SK-N-SH treated with all-trans-retinoic acid at 6 μM for 48 hours (cell line): ENCODE measurements around the gene LRRC74B.

ENCODE experiments used
- ATAC-seq: fragments of 200-7000 bp; cut with Tn5 transposase; 3 replicates; pipeline ENCODE4 v1.9.1; 2020; ENCODE audit warnings: mild to moderate bottlenecking, moderate library complexity
- BACH2 ChIP-seq: fragments of 250-450 bp; sonication (Bioruptor Pico); IDR thresholded peaks from 2 replicates; pipeline ENCODE4 v1.9.0; 2021; ENCODE audit warnings: mild to moderate bottlenecking, borderline replicate concordance
- CSDC2 ChIP-seq: fragments of 250-450 bp; sonication (Bioruptor Pico); IDR thresholded peaks from 2 replicates; pipeline ENCODE4 v1.5.0; 2020; ENCODE audit warnings: mild to moderate bottlenecking, moderate library complexity
- ESRRG ChIP-seq: fragments of 250-450 bp; sonication (Bioruptor Pico); IDR thresholded peaks from 2 replicates; pipeline ENCODE4 v1.6.1; 2021; ENCODE audit warnings: mild to moderate bottlenecking
- GLIS3 ChIP-seq: fragments of 250-450 bp; sonication (Bioruptor Pico); IDR thresholded peaks from 2 replicates; pipeline ENCODE4 v1.5.0; 2020; ENCODE audit warnings: mild to moderate bottlenecking, moderate library complexity
- ISL1 ChIP-seq: fragments of 250-450 bp; sonication (Bioruptor Pico); IDR thresholded peaks from 2 replicates; pipeline ENCODE4 v2.1.2; 2022; ENCODE audit warnings: mild to moderate bottlenecking, moderate library complexity
- OSR1 ChIP-seq: fragments of 250-450 bp; sonication (Bioruptor Pico); IDR thresholded peaks from 2 replicates; pipeline ENCODE4 v1.8.0; 2022; ENCODE audit warnings: moderate library complexity, mild to moderate bottlenecking, inconsistent platforms
- TCF4 ChIP-seq: fragments of 250-450 bp; sonication (Bioruptor Pico); IDR thresholded peaks from 2 replicates; pipeline ENCODE4 v1.8.0; 2021; ENCODE audit warnings: mild to moderate bottlenecking, moderate library complexity, borderline replicate concordance
- TOX ChIP-seq: fragments of 250-450 bp; sonication (Bioruptor Pico); IDR thresholded peaks from 2 replicates; pipeline ENCODE4 v1.8.0; 2021; ENCODE audit warnings: mild to moderate bottlenecking, moderate library complexity, borderline replicate concordance
- ZFP30 ChIP-seq: fragments of 450-650 bp; formaldehyde crosslinking; IDR thresholded peaks from 2 replicates; pipeline ENCODE4 v1.5.0; 2022; ENCODE audit warnings: mild to moderate bottlenecking, moderate library complexity
- ZNF565 ChIP-seq: fragments of 450-650 bp; formaldehyde crosslinking; conservative IDR thresholded peaks from 2 replicates; pipeline ENCODE4 v1.5.0; 2020; ENCODE audit warnings: low read depth, mild to moderate bottlenecking, moderate library complexity
- ZNF70 ChIP-seq: fragments of 450-650 bp; formaldehyde crosslinking; IDR thresholded peaks from 2 replicates; pipeline ENCODE4 v1.5.0; 2020; ENCODE audit warnings: mild to moderate bottlenecking, moderate library complexity
- ZNF8 ChIP-seq: fragments of 450-650 bp; formaldehyde crosslinking; IDR thresholded peaks from 2 replicates; pipeline ENCODE4 v1.5.0; 2020; ENCODE audit warnings: mild to moderate bottlenecking, moderate library complexity
- TF ChIP-seq, protein P1 (sequence below): fragments of 250-450 bp; sonication (Bioruptor Pico); IDR thresholded peaks from 2 replicates; pipeline ENCODE4 v1.5.0; 2020; ENCODE audit warnings: mild to moderate bottlenecking, moderate library complexity
- TF ChIP-seq, protein P2 (sequence below): fragments of 250-450 bp; sonication (Bioruptor Pico); IDR thresholded peaks from 2 replicates; pipeline ENCODE4 v1.5.1; 2021; ENCODE audit warnings: mild to moderate bottlenecking, moderate library complexity
- TF ChIP-seq, protein P3 (sequence below): fragments of 250-450 bp; sonication (Bioruptor Pico); IDR thresholded peaks from 2 replicates; pipeline ENCODE4 v1.8.0; 2020; ENCODE audit warnings: mild to moderate bottlenecking, moderate library complexity, borderline replicate concordance
- TF ChIP-seq, protein P4 (sequence below): fragments of 250-450 bp; sonication (Bioruptor Pico); IDR thresholded peaks from 2 replicates; pipeline ENCODE4 v1.8.0; 2021; ENCODE audit warnings: low read depth, mild to moderate bottlenecking, moderate library complexity, borderline replicate concordance
- TF ChIP-seq, protein P5 (sequence below): fragments of 250-450 bp; sonication (Bioruptor Pico); IDR thresholded peaks from 2 replicates; pipeline ENCODE4 v1.5.1; 2020; ENCODE audit warnings: low read depth, mild to moderate bottlenecking, moderate library complexity

Gene LRRC74B

DNA sequence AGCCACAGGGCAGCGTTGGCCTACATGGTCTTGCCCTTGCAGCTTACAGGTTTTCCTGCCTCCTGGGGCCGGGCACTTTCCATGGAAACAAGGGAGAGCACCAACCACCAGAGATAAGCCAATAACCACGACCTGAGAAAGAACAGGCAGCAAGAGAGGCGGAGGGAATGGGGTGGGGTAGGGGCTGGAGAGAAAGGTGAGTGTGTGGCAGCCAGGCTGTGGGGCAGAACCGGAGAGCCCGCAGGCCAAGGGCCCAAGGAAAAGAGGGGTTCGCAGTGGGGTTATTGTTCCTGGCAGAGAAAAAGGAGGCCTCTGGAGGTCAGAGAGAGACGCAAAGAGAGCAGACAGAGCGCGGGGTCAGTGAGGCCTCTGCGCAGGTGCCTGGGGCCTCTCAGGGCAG, 33.2 kb downstream of the LRRC74B start:
- ATAC-seq = no peak
- TF ChIP-seq, protein P1, sequence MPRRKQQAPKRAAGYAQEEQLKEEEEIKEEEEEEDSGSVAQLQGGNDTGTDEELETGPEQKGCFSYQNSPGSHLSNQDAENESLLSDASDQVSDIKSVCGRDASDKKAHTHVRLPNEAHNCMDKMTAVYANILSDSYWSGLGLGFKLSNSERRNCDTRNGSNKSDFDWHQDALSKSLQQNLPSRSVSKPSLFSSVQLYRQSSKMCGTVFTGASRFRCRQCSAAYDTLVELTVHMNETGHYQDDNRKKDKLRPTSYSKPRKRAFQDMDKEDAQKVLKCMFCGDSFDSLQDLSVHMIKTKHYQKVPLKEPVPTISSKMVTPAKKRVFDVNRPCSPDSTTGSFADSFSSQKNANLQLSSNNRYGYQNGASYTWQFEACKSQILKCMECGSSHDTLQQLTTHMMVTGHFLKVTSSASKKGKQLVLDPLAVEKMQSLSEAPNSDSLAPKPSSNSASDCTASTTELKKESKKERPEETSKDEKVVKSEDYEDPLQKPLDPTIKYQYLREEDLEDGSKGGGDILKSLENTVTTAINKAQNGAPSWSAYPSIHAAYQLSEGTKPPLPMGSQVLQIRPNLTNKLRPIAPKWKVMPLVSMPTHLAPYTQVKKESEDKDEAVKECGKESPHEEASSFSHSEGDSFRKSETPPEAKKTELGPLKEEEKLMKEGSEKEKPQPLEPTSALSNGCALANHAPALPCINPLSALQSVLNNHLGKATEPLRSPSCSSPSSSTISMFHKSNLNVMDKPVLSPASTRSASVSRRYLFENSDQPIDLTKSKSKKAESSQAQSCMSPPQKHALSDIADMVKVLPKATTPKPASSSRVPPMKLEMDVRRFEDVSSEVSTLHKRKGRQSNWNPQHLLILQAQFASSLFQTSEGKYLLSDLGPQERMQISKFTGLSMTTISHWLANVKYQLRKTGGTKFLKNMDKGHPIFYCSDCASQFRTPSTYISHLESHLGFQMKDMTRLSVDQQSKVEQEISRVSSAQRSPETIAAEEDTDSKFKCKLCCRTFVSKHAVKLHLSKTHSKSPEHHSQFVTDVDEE (CRISPR knock-in tag) = no peak
- TF ChIP-seq ESRRG (CRISPR knock-in tag) (no peak), OSR1 (CRISPR knock-in tag) (no peak), ZFP30 (no peak), CSDC2 (CRISPR knock-in tag) (no peak), ISL1 (no peak), ZNF565 (CRISPR knock-in tag) (no peak), GLIS3 (no peak), TCF4 (no peak), BACH2 (CRISPR knock-in tag) (no peak), TOX (CRISPR knock-in tag) (no peak)
- TF ChIP-seq, protein P2, sequence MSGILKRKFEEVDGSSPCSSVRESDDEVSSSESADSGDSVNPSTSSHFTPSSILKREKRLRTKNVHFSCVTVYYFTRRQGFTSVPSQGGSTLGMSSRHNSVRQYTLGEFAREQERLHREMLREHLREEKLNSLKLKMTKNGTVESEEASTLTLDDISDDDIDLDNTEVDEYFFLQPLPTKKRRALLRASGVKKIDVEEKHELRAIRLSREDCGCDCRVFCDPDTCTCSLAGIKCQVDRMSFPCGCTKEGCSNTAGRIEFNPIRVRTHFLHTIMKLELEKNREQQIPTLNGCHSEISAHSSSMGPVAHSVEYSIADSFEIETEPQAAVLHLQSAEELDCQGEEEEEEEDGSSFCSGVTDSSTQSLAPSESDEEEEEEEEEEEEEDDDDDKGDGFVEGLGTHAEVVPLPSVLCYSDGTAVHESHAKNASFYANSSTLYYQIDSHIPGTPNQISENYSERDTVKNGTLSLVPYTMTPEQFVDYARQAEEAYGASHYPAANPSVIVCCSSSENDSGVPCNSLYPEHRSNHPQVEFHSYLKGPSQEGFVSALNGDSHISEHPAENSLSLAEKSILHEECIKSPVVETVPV (CRISPR knock-in tag) = no peak
- TF ChIP-seq, protein P3, sequence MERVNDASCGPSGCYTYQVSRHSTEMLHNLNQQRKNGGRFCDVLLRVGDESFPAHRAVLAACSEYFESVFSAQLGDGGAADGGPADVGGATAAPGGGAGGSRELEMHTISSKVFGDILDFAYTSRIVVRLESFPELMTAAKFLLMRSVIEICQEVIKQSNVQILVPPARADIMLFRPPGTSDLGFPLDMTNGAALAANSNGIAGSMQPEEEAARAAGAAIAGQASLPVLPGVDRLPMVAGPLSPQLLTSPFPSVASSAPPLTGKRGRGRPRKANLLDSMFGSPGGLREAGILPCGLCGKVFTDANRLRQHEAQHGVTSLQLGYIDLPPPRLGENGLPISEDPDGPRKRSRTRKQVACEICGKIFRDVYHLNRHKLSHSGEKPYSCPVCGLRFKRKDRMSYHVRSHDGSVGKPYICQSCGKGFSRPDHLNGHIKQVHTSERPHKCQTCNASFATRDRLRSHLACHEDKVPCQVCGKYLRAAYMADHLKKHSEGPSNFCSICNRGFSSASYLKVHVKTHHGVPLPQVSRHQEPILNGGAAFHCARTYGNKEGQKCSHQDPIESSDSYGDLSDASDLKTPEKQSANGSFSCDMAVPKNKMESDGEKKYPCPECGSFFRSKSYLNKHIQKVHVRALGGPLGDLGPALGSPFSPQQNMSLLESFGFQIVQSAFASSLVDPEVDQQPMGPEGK = no peak
- TF ChIP-seq, protein P4, sequence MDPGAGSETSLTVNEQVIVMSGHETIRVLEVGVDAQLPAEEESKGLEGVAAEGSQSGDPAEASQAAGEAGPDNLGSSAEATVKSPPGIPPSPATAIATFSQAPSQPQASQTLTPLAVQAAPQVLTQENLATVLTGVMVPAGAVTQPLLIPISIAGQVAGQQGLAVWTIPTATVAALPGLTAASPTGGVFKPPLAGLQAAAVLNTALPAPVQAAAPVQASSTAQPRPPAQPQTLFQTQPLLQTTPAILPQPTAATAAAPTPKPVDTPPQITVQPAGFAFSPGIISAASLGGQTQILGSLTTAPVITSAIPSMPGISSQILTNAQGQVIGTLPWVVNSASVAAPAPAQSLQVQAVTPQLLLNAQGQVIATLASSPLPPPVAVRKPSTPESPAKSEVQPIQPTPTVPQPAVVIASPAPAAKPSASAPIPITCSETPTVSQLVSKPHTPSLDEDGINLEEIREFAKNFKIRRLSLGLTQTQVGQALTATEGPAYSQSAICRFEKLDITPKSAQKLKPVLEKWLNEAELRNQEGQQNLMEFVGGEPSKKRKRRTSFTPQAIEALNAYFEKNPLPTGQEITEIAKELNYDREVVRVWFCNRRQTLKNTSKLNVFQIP (CRISPR knock-in tag) = no peak
- TF ChIP-seq, protein P5, sequence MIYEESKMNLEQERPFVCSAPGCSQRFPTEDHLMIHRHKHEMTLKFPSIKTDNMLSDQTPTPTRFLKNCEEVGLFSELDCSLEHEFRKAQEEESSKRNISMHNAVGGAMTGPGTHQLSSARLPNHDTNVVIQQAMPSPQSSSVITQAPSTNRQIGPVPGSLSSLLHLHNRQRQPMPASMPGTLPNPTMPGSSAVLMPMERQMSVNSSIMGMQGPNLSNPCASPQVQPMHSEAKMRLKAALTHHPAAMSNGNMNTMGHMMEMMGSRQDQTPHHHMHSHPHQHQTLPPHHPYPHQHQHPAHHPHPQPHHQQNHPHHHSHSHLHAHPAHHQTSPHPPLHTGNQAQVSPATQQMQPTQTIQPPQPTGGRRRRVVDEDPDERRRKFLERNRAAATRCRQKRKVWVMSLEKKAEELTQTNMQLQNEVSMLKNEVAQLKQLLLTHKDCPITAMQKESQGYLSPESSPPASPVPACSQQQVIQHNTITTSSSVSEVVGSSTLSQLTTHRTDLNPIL (CRISPR knock-in tag) = no peak
- TF ChIP-seq, all 23 proteins: peak for 0

DNA sequence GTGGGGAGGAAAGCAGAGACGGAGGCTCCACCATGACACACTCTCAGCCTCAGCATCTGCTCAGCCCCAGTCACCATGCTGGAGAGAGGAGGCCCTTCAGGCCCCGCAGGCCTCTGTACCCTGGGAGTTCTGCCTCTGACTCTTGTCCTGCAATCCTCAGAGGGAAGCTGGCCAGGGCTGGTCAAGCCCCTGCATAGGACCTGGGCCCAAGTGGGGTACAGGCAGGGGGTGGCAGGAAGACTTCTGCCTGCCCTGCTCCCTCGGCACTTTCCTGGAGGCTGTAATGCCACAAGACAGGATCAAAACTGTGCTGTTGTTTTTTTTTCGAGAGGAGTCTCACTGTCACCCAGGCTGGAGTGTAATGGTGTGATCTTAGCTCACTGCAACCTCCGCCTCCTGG, 33.7 kb downstream of the LRRC74B start:
- no peak for ATAC-seq

DNA sequence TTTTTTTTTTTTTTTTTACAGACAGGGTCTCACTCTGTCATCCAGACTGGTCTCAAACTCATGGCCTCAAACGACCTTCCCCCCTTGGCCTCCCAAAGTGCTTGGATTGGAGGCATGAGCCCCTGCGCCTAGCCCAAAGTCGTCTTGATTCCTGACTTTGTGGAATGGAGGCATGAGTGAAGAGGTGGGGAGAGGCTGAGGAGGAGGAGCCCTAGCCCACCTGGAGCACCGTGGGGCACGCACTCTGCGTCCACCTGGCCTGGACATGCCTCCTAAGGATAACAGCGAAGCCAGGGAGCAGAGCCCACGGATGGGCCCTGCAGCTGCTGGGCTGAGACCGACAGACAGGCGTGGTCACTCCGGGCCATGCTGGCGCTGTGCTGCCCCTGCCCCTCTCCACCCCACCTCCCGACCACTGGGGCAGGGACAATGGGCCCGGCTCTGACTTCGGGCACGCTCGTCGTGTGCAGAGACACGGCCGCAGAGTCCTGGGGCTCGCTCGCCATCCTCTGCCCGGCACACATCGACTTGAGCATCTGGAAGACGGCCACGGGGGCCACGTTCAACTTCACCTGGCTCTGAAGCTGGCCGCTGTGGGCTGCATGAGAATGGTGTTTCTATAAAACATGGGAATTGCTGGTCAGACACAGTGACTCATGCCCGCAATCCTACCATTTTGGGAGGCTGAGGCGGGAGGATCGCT, 34.8 kb downstream of the LRRC74B start:
- no peak for ATAC-seq
- TF ChIP-seq TOX (CRISPR knock-in tag) (no peak), ZNF8 (CRISPR knock-in tag) (no peak), TCF4 (no peak)
- TF ChIP-seq, protein P4 (CRISPR knock-in tag) = no peak
- TF ChIP-seq, protein P5 (CRISPR knock-in tag) = no peak

More for the DNA sequence above, 33.7 kb downstream of the LRRC74B start:
- TF ChIP-seq ZNF565 (CRISPR knock-in tag) = no peak
- no peak for TF ChIP-seq BACH2 (CRISPR knock-in tag)
- no peak for TF ChIP-seq ZFP30
- no peak for TF ChIP-seq ZNF70 (CRISPR knock-in tag)
- TF ChIP-seq, protein P5 (CRISPR knock-in tag) = no peak
